Right forelimb (tissue), 1 donor: ENCODE measurements around the gene IGFBP2.
A peak's percentile ranks its signal among the peaks of the same experiment; 100 is the strongest.

Source experiments
- DNase-seq: peaks from one replicate; pipeline ENCODE4 v3.0.0-alpha.2; 2018

IGFBP2 gene

DNA sequence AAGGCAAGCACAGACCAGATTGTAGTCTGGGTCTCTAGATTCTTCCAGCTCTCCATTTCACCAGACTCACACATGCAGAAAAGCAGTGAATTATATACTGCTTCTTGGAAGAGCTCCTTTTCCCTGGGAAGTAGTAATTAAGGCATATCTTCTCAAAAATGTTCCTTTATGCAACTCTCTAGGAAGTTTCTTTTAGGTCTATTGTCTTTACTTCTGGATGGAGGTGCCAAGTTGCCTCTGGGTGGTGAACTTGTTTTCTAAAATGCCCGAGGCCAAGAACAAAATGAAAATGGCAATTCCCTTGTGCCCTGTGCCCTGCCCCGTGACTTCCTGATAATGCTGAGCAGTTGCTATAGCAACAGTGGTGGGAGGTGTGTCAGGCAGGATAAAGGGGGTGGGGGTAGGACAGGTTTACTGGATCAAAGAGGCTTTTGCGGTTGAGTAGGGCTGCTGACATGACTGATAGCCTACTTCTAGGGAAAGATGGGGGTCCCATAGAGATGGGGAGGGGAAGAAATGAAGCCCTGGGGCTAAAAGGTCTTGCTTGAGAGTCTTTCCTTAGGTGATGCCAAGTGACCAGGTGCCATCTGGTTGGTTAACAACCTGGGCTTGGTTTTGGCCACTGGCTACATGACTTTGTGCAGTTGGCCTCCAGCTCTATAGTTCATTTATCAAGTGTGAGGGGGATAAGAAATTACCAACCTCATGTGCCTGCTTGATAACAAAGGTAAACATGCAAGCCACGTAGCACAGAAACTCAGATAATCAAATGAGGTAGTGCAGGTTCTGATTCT lies 11.8 kb downstream of the IGFBP2 start:
- DNase-seq, result no peak

- no peak for DNase-seq
These were observed 12.4 kb downstream of the IGFBP2 start for GRCh38 chr2:216645636-216645950.

DNA sequence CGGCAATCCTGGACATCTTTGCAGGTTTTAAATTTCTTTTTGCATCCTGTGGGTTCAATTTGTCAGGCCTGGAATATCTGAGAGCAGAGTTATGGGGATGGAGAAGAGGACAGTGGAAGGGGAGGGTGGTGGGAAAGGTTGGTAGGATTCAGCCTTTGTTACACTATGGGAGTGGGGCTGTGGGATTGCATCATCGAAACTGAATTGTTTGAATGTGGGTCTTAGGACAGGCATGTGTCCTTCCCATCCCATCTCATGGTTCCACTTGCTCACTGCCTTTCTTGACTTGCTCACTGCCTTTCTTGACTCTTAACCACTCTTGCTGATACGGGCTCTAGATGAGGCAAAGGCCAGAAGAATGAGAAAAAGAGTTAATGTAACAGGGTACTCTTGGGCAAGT lies 12.9 kb downstream of the IGFBP2 start:
- no peak for DNase-seq

DNA sequence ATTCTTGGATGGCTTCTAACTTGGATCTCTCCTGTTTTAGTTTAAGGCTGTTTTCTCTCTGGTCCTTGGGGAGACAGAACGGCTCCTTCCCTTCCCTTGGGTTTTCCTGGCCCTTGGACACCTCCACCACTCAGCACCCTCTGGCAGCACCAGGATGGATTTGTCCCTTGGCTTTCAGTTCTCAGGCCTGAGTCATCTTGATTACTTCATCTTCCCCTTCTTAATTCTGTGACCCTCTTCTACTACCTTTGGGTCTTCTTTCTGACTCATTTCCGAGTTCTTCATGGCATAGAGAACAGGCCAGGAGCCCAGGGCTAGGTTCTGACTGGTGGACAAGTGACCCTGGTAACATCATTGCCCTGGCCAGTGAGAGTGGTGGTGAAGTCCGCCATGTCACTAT lies 14.9 kb downstream of the IGFBP2 start:
- DNase-seq, result no peak

DNA sequence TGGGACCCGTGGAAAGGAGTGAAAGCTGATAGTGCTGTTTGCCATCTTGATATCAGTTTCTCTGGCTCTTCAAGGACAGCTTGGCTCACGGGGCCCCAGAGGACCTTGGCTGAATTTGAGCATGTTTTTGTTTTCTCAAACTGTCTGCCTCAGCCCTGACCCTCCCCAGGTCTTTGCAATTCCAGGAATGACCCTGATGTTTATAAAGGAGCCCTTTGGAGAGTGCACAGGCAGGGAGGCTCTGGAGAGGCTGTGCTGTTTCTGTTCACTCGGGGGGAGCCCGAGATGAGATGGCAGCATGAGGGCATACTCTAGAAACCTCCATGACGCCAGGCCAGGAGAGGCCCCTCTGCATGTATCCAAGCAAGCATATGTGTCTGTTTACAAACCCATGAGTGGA lies 16.4 kb downstream of the IGFBP2 start:
- DNase-seq, result no peak

- no peak for DNase-seq
These were observed 17.5 kb downstream of the IGFBP2 start for GRCh38 chr2:216650626-216651257.

DNA sequence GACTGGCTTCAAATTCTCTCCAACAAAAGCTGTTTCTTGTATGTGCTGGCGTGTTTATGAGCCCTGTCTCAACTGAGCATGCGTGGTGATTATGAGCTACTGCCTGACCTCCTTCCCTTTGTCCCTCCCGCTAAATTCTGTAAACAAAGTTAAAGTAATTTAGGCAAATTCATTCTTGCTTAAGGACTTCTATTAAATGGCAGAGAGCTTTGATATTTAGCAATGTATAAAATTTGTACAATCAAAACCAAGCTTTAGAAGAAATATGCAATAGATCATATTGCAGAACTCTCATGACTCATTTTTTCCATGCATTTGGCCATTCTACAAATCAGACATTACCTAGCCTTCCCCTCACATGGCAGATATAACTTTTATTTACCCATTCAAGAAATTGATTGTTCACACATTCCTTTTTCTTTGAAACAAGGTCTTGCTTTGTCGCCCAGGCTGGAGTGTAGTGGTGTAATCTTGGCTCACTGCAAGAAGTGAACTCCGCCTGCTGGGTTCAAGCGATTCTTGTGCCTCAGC lies 18.2 kb downstream of the IGFBP2 start:
- no peak for DNase-seq

GRCh38 chr2:216652566-216652965 lies 19.3 kb downstream of the IGFBP2 start:
- DNase-seq, result no peak

- no peak for DNase-seq
These were observed 20.0 kb downstream of the IGFBP2 start for GRCh38 chr2:216653093-216653799.

DNA sequence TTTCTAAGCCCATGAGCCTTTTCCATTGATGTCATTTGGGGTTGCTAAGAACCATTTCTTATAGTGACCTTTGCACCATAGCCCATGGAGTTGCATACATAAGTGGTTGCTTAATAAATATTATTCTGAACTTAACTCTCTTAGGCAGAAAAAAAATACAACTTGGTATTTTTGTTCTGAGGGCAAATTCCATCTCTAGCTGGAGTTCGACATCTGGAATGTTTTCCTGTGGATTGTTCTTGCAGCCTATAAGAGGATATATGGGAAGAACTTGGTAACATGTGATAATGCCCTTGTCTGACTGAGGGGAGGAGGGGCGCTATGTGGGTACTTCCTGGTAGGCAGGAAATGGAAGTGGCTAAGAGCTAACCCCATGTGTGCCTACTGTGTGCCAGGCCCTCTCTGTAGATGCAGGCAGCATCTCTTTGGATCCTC lies 20.7 kb downstream of the IGFBP2 start:
- DNase-seq, result no peak

GRCh38 chr2:216654528-216655052 lies 21.4 kb downstream of the IGFBP2 start:
- no peak for DNase-seq

DNA sequence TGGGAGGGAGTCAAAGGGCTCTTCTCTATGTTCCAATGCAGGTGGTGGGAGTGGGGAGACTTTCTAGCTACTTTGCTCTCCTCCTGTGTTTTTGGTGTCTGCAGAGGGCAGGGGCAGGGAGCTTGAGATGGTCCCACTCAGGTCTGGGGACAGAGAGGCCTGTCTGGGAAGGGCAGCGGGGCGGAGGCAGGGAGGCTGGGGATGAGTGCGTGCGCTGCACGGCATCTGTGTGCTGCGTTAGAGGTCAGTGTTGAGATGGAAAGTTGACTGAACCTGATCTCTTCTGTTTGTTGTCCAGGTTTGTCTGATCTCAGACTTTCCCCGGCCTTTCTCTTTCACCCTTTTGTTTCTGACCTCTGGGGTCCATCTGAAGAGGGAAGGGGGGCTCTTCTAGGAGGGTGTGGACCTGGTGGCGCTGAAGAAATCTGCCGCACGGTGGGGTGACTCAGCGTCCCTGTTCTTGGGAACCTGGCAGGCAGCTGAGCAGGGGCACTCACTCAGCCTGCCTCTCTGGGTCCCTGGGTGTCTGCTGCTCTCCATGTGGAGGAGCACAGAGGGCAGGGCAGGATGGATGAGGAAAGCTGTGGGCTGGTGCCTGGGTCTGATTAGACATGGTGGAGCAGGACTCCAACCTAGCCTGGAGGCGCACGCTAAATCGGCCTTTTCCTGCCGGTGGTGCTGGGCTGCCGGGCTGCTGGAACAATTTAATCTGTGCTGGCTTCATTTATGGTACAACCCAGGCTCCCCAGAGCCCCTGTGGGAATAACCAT lies 24.1 kb downstream of the IGFBP2 start:
- no peak for DNase-seq

DNA sequence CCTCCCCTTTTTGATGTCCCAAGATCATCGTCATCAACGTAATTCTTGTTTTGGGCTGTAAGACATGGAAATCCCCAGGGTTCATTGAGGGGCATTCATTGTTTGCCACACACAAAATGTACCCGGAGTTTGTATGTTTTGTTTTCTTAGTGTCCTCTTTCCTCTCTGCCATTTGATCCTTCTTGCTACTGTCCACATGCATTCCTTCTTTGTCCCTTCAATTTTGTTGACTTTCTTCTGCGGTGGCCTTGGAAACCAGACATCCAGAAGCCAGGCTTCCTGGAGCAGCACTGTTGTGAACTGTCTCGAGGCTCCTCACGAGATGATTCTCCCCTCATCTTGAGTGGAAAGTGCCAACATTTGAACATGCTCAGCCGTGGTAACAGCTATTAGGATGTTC lies 24.8 kb downstream of the IGFBP2 start:
- no peak for DNase-seq

- no peak for DNase-seq
These were observed 25.5 kb downstream of the IGFBP2 start for GRCh38 chr2:216658757-216659156.

- no peak for DNase-seq
These were observed 26.1 kb downstream of the IGFBP2 start for GRCh38 chr2:216659276-216659675.

GRCh38 chr2:216660496-216660895 lies 27.3 kb downstream of the IGFBP2 start:
- DNase-seq, result no peak

- DNase-seq, result no peak
These were observed 27.8 kb downstream of the IGFBP2 start for GRCh38 chr2:216661051-216661450.

GRCh38 chr2:216661639-216662375 lies 28.6 kb downstream of the IGFBP2 start:
- no peak for DNase-seq

DNA sequence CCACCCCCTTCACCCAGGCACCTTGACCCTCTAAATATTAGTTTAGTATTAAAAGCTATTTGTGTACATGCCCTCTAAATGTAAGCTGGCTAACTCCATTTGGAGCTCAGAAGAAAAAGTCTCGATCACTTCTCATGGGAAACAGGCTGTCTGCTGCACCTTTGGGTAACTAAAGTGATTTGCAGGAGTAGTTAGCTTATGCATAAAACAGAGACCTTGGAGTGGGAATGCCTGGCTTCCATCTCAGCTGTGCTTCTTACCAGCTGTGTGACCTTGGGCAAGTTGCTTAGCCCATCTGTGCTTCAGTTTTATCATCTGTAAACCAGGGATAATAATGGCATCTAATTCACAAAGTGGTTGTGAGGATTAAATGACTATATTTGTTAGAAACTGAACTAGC lies 29.9 kb downstream of the IGFBP2 start:
- no peak for DNase-seq

DNA sequence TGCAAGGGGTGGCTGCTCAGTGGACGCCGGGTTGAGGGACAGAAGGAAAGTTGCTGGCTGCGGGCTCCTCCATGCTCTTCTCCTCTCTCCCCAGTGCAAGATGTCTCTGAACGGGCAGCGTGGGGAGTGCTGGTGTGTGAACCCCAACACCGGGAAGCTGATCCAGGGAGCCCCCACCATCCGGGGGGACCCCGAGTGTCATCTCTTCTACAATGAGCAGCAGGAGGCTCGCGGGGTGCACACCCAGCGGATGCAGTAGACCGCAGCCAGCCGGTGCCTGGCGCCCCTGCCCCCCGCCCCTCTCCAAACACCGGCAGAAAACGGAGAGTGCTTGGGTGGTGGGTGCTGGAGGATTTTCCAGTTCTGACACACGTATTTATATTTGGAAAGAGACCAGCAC lies 30.6 kb downstream of the IGFBP2 start:
- no peak for DNase-seq

GRCh38 chr2:216664593-216665034 lies 31.4 kb downstream of the IGFBP2 start:
- DNase-seq, result no peak

DNA sequence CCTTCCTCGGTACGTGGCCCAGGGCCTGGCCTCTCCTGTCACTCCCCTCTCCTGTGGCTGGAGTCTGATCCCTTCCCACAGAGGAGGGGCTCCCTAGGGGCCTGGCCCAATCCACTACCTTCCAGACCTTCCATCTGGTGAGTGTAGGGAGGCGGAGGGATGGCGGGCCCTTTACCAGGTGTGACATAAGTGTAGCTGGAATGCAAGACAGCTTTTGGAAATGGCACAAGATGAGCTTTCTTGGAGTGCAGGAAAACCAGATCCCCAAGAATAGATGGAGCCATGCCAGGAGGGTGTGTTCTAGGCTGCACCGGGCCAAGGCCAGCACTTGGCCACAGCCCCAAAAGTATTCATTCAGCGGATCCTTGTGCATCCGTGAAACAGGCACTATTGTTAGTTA lies 32.0 kb downstream of the IGFBP2 start:
- peak; percentile 76 for DNase-seq
